ENCODE results near the gene FASN.
"Not testable (repeated sequence)": the region's sequence is repeated elsewhere in the genome, so short reads cannot be mapped to it uniquely, and the experiment has no call there.

Gene FASN

GRCh38 chr17:82098169-82098938 is at the start of gene FASN:
Gene FASN (minus strand): TSS chr17:82098236. CDS start chr17:82096445, 1,791 bp downstream.
- peak; percentile 24 for TF ChIP-seq CTCF (IDR thresholded peaks at IDR 0.05; ENCODE audit: low read depth, low read length, missing control alignments)
- peak within 1 kb of the TSS; percentile 61 for H3K4me3 ChIP-seq (ENCODE audit: low read depth, low read length)
- in situ Hi-C loops (cut with HindIII; ENCODE audit: low sequenced_read_pairs), result no loop called here
- peak; percentile 88 for DNase-seq (ENCODE audit: low read depth)

GRCh38 chr17:82146663-82147654 is 48.9 kb upstream of the FASN start:
- no peak for TF ChIP-seq CTCF (IDR thresholded peaks at IDR 0.05; ENCODE audit: low read depth, low read length, missing control alignments)

GRCh38 chr17:82145550-82146155 is 47.6 kb upstream of the FASN start:
- DNase-seq (ENCODE audit: low read depth), result no peak
- TF ChIP-seq CTCF (IDR thresholded peaks at IDR 0.05; ENCODE audit: low read depth, low read length, missing control alignments), result no peak
- no peak overlapping the region for H3K4me3 ChIP-seq (ENCODE audit: low read depth, low read length)
- in situ Hi-C loops (cut with HindIII; ENCODE audit: low sequenced_read_pairs), result no loop called here

More at GRCh38 chr17:82146663-82147654, 48.9 kb upstream of the FASN start:
- no peak overlapping the region for H3K4me3 ChIP-seq (ENCODE audit: low read depth, low read length)
- in situ Hi-C loops (cut with HindIII; ENCODE audit: low sequenced_read_pairs), result no loop called here
- no peak for DNase-seq (ENCODE audit: low read depth)

- H3K4me3 ChIP-seq (ENCODE audit: low read depth, low read length), result no peak overlapping the region
- no peak for TF ChIP-seq CTCF (IDR thresholded peaks at IDR 0.05; ENCODE audit: low read depth, low read length, missing control alignments)
- in situ Hi-C loops (cut with HindIII; ENCODE audit: low sequenced_read_pairs), result no loop called here
- DNase-seq (ENCODE audit: low read depth), result no peak
Observed at GRCh38 chr17:82143333-82143732, 45.3 kb upstream of the FASN start.

- H3K4me3 ChIP-seq (ENCODE audit: low read depth, low read length); DNase-seq (ENCODE audit: low read depth): not testable (repeated sequence)
- in situ Hi-C loops (cut with HindIII; ENCODE audit: low sequenced_read_pairs), result loop anchor here (10.0 kb wide), 1 partner anchor 105 kb away; the partner anchor contains the start of genes DCXR and RAC3
Observed at GRCh38 chr17:82139961-82140360, 41.9 kb upstream of the FASN start.

- H3K4me3 ChIP-seq (ENCODE audit: low read depth, low read length), result no peak overlapping the region
- DNase-seq (ENCODE audit: low read depth), result no peak
- in situ Hi-C loops (cut with HindIII; ENCODE audit: low sequenced_read_pairs), result loop anchor here (10.0 kb wide), 1 partner anchor 104 kb away; the partner anchor contains the start of genes DCXR and RAC3
- no peak for TF ChIP-seq CTCF (IDR thresholded peaks at IDR 0.05; ENCODE audit: low read depth, low read length, missing control alignments)
Observed at GRCh38 chr17:82138511-82138992, 40.5 kb upstream of the FASN start.
